ENCODE measurements around the gene ABHD4. TPM values are rescaled to one million over a fixed set of nuclear protein-coding genes. Genes with fewer than 3 reads are reported as not detected.

The ABHD4 gene
- total and polyA plus RNA-seq, 2 donors (not counting 1 experiment from before 2014, with no cell fraction given), result 10.5 to 22.7 TPM

DNA sequence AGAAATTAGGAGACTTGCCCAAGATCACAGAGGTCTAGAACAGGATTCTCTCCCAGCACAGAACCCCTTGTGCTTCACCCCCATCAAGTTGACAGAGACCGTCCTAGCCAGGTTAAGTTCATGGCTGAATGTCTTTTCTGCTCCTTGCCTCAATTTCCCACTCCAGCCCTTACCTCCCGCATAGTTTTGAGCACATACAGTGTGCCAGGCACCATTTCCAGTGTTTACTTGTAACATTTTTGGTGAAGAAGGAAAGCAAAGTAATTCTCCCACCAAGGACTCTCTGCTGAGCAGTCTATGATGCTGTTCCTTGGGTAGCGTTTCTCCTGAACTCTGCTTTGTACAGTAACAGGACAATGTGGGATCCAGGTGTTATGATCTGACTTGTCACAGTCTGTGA is 1.2 kb downstream of the ABHD4 start:
- DNase-seq (no peak), ATAC-seq (ENCODE audit: low read depth) (no peak)
- H3K4me2 ChIP-seq (replicated peaks; ENCODE audit: low read depth, low read length, poor library complexity, severe bottlenecking), result peak overlapping the region; percentile 83
- Mint-ChIP-seq H3K9me3 (ENCODE audit: insufficient read depth) (no peaks in the 10 kb centered on the region), H3K4me3 (peak overlapping the region; percentile 98), H3K4me1 (peaks cover 28% of the 10 kb centered on the region), H3K27ac (peak overlapping the region; percentile 53), H3K27me3 (no peaks in the 10 kb centered on the region)
- H3K36me3 ChIP-seq (replicated peaks in 1 of 2; ENCODE audit: control extremely low read depth in 1 of 2, control insufficient read depth in 1 of 2, extremely low read depth in 1 of 2, insufficient read depth in 2 of 2, low read length in 1 of 2), result peaks cover 0 to 29% of the 10 kb centered on the region in 2 experiments
- peak overlapping the region in 3 of 5 experiments; percentile 90 to 97 (median 92) for H3K4me3 ChIP-seq (ENCODE audit: control extremely low read depth in 1 of 5, extremely low read depth in 1 of 5, insufficient read depth in 1 of 5, low read depth in 2 of 5, low read length in 4 of 5)
- ChIA-PET CTCF (interaction anchor here (0.6 to 5.3 kb wide), 8 partner anchors 10 to 1629 kb away, joined by 3 to 28 read pairs (median 6); partner anchors contain the start of genes DAD1 and LRP10), POLR2A (interaction anchor here (1.8 kb wide), 1 partner anchor 10 kb away, joined by 13 read pairs; the partner anchor contains the start of gene DAD1)
- no peaks in the 10 kb centered on the region for H4K20me1 ChIP-seq (ENCODE audit: control insufficient read depth, insufficient read depth, low read length, poor library complexity, severe bottlenecking)
- intact Hi-C loops (cut with micrococcal nuclease), result loop anchor here (5.0 kb wide), 1 partner anchor 253 kb away; no protein-coding TSS in a partner anchor
- peaks cover 15 to 22% of the 10 kb centered on the region in 2 donors for H3K4me1 ChIP-seq (ENCODE audit: control insufficient read depth in 2 of 2, insufficient read depth in 2 of 2, low read length in 2 of 2)
- H3K27me3 ChIP-seq (replicated peaks in 1 of 4; ENCODE audit: control extremely low read depth in 1 of 4, control insufficient read depth in 3 of 4, insufficient read depth in 4 of 4, low read length in 3 of 4), result no peaks in the 10 kb centered on the region
- H3K9me3 ChIP-seq (ENCODE audit: control extremely low read depth in 1 of 3, control insufficient read depth in 2 of 3, insufficient read depth in 1 of 3, low read length in 2 of 3), result no peaks in the 10 kb centered on the region
- H3K27ac ChIP-seq (ENCODE audit: low read length in 2 of 2), result no peak overlapping the region
- H3K9ac ChIP-seq (ENCODE audit: low read length), result no peak overlapping the region
- peaks cover 18% of the 10 kb centered on the region for H3K79me2 ChIP-seq (ENCODE audit: control insufficient read depth, insufficient read depth, low read length)
- TF ChIP-seq, protein P1, sequence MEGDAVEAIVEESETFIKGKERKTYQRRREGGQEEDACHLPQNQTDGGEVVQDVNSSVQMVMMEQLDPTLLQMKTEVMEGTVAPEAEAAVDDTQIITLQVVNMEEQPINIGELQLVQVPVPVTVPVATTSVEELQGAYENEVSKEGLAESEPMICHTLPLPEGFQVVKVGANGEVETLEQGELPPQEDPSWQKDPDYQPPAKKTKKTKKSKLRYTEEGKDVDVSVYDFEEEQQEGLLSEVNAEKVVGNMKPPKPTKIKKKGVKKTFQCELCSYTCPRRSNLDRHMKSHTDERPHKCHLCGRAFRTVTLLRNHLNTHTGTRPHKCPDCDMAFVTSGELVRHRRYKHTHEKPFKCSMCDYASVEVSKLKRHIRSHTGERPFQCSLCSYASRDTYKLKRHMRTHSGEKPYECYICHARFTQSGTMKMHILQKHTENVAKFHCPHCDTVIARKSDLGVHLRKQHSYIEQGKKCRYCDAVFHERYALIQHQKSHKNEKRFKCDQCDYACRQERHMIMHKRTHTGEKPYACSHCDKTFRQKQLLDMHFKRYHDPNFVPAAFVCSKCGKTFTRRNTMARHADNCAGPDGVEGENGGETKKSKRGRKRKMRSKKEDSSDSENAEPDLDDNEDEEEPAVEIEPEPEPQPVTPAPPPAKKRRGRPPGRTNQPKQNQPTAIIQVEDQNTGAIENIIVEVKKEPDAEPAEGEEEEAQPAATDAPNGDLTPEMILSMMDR (IDR thresholded peaks at IDR 0.05), result no peak
- no peak for TF ChIP-seq EZH2 (IDR thresholded peaks at IDR 0.05; ENCODE audit: borderline replicate concordance, insufficient read depth, low read depth, low read length, poor library complexity, severe bottlenecking)
- WGBS (ENCODE audit: insufficient coverage), result 67% methylated on average over 1 of the region's 3 CpGs
- H2AFZ ChIP-seq (ENCODE audit: insufficient read depth, low read depth, low read length, poor library complexity, severe bottlenecking), result no peak overlapping the region

DNA sequence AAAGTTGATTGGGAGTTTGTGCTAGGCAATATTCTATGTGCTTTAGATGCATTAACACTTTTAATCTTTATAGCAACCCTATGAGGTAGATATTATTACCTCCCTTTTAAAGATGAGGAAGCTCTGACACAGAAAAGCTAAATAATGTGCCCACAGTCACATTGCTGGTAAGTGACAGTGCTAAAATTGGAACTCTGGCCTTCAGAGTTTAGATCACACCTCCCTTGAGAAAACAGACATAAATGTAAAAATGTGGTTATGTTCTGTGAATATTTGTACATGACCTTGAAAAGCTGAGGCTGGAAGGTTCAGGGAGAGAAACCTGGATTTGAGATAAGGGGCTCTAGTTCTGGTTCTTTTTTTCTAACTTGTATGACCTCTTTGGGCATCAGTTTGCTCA is 1.9 kb downstream of the ABHD4 start:
- Histone ChIP-seq H3K9me3 (ENCODE audit: control extremely low read depth in 1 of 3, control insufficient read depth in 2 of 3, insufficient read depth in 1 of 3, low read length in 2 of 3) (no peaks in the 10 kb centered on the region), H3K79me2 (ENCODE audit: control insufficient read depth, insufficient read depth, low read length) (peaks cover 18% of the 10 kb centered on the region), H3K9ac (ENCODE audit: low read length) (no peak overlapping the region), H3K36me3 (replicated peaks in 1 of 2; ENCODE audit: control extremely low read depth in 1 of 2, control insufficient read depth in 1 of 2, extremely low read depth in 1 of 2, insufficient read depth in 2 of 2, low read length in 1 of 2) (peaks cover 0 to 33% of the 10 kb centered on the region in 2 experiments), H3K4me2 (replicated peaks; ENCODE audit: low read depth, low read length, poor library complexity, severe bottlenecking) (peak overlapping the region; percentile 83), H3K4me3 (ENCODE audit: control extremely low read depth in 1 of 5, extremely low read depth in 1 of 5, insufficient read depth in 1 of 5, low read depth in 2 of 5, low read length in 4 of 5) (no peak overlapping the region), H3K4me1 (ENCODE audit: control insufficient read depth in 2 of 2, insufficient read depth in 2 of 2, low read length in 2 of 2) (peaks cover 15 to 22% of the 10 kb centered on the region in 2 donors), H3K27ac (ENCODE audit: low read length in 2 of 2) (no peak overlapping the region), H3K27me3 (replicated peaks in 1 of 4; ENCODE audit: control extremely low read depth in 1 of 4, control insufficient read depth in 3 of 4, insufficient read depth in 4 of 4, low read length in 3 of 4) (no peaks in the 10 kb centered on the region), H4K20me1 (ENCODE audit: control insufficient read depth, insufficient read depth, low read length, poor library complexity, severe bottlenecking) (no peaks in the 10 kb centered on the region), H2AFZ (ENCODE audit: insufficient read depth, low read depth, low read length, poor library complexity, severe bottlenecking) (no peak overlapping the region)
- Mint-ChIP-seq H3K27me3 (no peaks in the 10 kb centered on the region), H3K4me1 (peaks cover 28% of the 10 kb centered on the region), H3K4me3 (peak overlapping the region; percentile 98), H3K9me3 (ENCODE audit: insufficient read depth) (no peaks in the 10 kb centered on the region), H3K27ac (no peak overlapping the region)
- ATAC-seq (ENCODE audit: low read depth) (no peak), DNase-seq (no peak)
- ChIA-PET POLR2A (no interaction called here), CTCF (interaction anchor here (0.9 to 5.3 kb wide), 5 partner anchors 10 to 301 kb away, joined by 3 to 28 read pairs (median 9); partner anchors contain the start of gene DAD1)
- intact Hi-C loops (cut with micrococcal nuclease), result no loop called here
- TF ChIP-seq, protein P1 (IDR thresholded peaks at IDR 0.05), result no peak
- no peak for TF ChIP-seq EZH2 (IDR thresholded peaks at IDR 0.05; ENCODE audit: borderline replicate concordance, insufficient read depth, low read depth, low read length, poor library complexity, severe bottlenecking)

Measured in B cell (primary cell).